Raji (cell line): Measurements from ENCODE around the gene USP27X.

Experiments
- POLR2A ChIP-seq: IDR thresholded peaks from 2 replicates; pipeline ENCODE4 v1.6.1; 2011; ENCODE audit warnings: low read depth, low read length, control low read depth; ENCODE audit not compliant: insufficient read depth

Gene USP27X

DNA sequence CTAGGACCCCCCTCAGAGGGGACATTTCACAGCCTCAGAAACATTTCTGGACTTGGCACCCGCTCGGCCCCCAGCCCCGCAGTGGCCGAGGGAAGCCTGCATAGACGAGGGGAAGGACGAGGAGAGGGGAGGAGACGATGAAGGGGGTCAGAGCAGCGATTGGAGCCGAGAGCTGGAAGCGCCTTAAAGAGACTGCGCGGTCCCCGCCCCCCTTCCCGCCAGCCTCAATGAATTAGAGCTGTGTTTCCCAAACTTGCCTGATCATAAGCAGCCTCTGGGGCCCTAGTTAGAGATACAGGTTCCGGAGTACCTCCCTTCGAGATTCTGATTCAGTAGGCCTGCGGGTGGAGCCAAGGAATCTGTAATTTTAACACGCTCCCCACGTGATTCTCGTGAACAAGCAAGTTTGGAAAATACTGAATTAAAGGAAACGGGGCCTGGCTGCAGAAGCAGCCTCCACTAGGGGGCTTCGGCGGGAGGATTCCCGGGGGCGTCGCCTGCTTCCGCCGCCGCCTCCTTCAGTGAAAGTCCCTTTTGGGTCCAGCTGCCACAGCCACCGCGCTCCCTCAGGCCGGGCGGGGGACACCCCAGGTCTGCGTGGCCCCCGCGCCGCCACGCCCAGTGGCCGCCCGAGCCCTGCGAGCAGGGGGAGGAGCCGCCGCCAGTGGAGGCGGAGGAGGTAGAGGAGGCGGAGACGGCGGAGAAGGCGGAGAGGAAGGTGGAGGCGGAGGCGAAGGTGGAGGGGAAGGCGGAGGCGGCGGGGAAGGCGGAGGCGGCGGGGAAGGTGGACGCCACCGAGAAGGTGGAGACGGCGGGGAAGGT, at the start of gene USP27X:
USP27X (plus strand) TSS at position 651 of the 822 bp plus-strand sequence. CDS start 824 bp downstream, outside the sequence.
- TF ChIP-seq POLR2A, result no peak

- no peak for TF ChIP-seq POLR2A
Measured at GRCh38 chrX:49838374-49838773, 40.9 kb upstream of the USP27X start.

- TF ChIP-seq POLR2A, result no peak
Measured at GRCh38 chrX:49840679-49841078, 38.6 kb upstream of the USP27X start.

- no peak for TF ChIP-seq POLR2A
Measured at GRCh38 chrX:49842621-49843020, 36.7 kb upstream of the USP27X start.

GRCh38 chrX:49844611-49845010, 34.7 kb upstream of the USP27X start:
- no peak for TF ChIP-seq POLR2A

- TF ChIP-seq POLR2A, result no peak
Measured at GRCh38 chrX:49845701-49846403, 33.4 kb upstream of the USP27X start.

DNA sequence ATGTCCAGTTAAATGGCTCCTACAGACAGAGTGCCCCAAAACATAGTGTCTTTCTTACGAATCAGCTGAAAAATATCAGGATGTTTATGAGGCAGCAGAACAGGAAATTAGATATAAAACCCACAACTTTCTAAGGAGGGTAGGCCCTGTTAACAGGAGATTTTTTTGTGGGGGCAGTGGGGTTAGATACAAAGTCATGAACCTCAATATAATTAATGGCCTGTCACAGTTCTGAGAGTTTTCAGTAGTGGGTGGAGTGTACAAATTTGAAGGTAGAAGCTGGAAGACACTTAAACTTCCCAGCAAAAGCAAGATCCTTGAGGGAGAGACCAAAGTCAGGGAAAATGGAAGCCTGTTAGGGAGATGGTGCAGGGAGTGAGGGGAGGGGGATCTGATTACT, 32.8 kb upstream of the USP27X start:
- TF ChIP-seq POLR2A, result no peak

- no peak for TF ChIP-seq POLR2A
Measured at GRCh38 chrX:49848275-49848674, 31.0 kb upstream of the USP27X start.

DNA sequence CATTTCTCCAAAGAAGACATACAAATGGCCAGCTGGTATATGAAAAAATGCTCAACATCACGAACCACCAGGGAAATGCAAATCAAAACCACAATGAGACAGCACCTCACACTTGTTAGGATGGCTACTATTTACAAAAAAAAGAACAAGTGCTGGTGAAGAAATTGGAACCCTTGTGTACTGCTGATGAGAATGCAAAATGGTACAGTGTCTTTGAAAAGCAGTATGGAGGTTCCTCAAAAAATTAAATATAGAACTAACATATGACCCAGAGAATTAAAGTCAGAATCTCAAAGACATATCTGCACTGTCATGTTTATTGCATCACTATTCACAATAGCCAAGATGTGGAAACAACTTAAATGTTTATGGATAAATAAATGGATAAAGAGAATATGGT, 29.3 kb upstream of the USP27X start:
- no peak for TF ChIP-seq POLR2A

DNA sequence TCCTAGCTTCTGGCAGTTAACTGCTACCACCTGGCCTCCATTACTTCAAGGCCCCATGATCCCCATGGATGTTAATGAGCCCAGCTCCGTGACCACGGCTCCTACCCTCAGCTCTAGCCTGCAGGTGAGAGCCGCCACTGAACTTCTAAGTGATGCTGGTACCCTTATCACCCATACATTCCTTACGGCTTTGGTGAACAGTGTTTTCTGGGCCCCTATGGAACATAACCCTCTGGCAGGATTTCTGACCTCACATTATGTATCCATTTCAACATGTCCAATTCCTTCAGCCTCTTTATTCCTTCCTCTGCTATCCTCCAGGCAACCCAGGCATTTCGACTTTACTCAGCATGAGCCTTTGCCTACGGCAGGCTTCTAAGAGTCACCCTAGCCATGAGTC, 25.6 kb upstream of the USP27X start:
- no peak for TF ChIP-seq POLR2A

DNA sequence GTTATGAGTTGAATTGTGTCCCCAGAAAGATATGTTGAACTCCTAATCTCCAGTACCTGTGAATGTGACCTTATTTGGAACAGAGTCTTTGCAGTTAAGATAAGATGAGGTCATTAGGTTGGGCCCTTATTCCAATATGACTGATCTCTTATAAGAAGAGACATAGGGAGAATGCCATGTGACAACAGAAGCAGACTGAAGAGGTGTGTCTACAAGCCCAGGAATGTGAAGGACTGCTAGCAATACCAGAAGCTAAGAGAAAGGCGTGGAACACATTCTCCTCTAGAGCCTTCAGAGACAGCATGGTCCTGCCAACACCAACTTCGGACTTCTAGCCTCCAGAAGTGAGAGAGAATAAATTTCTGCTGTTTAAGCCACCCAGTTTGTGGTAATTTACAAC, 22.5 kb upstream of the USP27X start:
- TF ChIP-seq POLR2A, result no peak

GRCh38 chrX:49858341-49858740, 20.9 kb upstream of the USP27X start:
- TF ChIP-seq POLR2A, result no peak

- no peak for TF ChIP-seq POLR2A
Measured at GRCh38 chrX:49859491-49859890, 19.8 kb upstream of the USP27X start.

GRCh38 chrX:49860867-49861535, 18.3 kb upstream of the USP27X start:
- TF ChIP-seq POLR2A, result no peak

GRCh38 chrX:49862093-49862492, 17.2 kb upstream of the USP27X start:
- TF ChIP-seq POLR2A, result no peak

GRCh38 chrX:49868739-49869138, 10.5 kb upstream of the USP27X start:
- no peak for TF ChIP-seq POLR2A

DNA sequence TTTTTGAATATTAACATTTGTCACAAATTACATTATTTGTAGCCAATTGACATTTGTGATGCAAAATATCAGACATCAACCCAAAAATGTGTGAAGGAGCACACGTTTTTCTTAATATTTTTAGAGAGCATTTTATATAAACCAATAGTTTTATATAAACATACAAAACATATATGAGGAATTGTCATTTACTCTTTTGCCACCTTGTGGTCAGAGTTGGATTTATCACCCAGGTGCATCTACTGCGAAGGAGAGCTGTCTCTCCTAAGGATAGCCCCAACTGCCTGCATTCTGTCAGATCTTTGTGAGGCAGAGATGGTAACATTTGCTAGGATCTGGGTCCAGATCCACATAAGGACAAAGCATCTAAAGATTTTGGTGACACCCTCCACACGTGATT, 2.5 kb upstream of the USP27X start:
- no peak for TF ChIP-seq POLR2A
